Esophagus muscularis mucosa (tissue), 3 donors: ENCODE measurements around the gene TAS2R13.

Experiments used
- POLR2AphosphoS5 ChIP-seq, 2 donors: sonication (generic); formaldehyde crosslinking; IDR thresholded peaks; one replicate each; pipeline ENCODE4 v1.6.1; 2017; ENCODE audit warnings: antibody characterized with exemption in 2 of 2
- TF ChIP-seq, protein P1 (sequence below), 3 experiments: fragments of 200-600 bp in 2 of 3; fragments of 450-650 bp in 1 of 3; sonication (generic) in 2 of 3; IDR thresholded peaks; one replicate each; pipeline ENCODE4 v1.5.1; 2017 to 2019; ENCODE audit warnings: antibody characterized with exemption in 3 of 3, mild to moderate bottlenecking in 2 of 3, moderate library complexity in 1 of 3

DNA sequence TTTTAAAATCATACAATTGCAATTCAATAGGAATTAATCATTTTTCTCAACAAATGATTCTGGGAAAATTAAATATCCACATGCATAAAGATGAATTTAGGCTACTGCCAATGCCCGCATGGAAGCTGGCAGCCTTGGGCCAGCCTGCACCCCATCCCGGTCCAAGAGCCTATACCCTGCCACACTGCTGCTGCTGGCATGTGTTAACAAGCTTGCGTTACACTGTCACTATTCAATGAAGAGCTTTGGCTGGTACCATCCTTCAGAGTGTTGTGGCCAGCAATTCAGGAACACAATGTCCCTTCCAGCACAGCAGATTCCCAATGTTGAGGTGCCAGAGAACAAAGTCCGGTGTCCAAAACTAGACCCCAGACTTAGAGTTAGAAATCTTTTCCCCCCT lies 43.3 kb upstream of the TAS2R13 start:
- TF ChIP-seq, protein P1, sequence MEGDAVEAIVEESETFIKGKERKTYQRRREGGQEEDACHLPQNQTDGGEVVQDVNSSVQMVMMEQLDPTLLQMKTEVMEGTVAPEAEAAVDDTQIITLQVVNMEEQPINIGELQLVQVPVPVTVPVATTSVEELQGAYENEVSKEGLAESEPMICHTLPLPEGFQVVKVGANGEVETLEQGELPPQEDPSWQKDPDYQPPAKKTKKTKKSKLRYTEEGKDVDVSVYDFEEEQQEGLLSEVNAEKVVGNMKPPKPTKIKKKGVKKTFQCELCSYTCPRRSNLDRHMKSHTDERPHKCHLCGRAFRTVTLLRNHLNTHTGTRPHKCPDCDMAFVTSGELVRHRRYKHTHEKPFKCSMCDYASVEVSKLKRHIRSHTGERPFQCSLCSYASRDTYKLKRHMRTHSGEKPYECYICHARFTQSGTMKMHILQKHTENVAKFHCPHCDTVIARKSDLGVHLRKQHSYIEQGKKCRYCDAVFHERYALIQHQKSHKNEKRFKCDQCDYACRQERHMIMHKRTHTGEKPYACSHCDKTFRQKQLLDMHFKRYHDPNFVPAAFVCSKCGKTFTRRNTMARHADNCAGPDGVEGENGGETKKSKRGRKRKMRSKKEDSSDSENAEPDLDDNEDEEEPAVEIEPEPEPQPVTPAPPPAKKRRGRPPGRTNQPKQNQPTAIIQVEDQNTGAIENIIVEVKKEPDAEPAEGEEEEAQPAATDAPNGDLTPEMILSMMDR (IDR thresholded peaks at IDR 0.05): no peak
- no peak for TF ChIP-seq POLR2AphosphoS5 (IDR thresholded peaks at IDR 0.05)
